Tibial nerve (tissue), 4 donors: ENCODE results near the gene TDRD9. TPM values are rescaled to one million over a fixed set of nuclear protein-coding genes. Genes with fewer than 3 reads are reported as not detected.
A peak's percentile ranks its signal among the peaks of the same experiment; 100 is the strongest.

Experiments
- DNase-seq, 2 donors: peaks; one replicate each; pipeline ENCODE4 v3.0.0-alpha.2; 2019; ENCODE audit warnings: low spot score in 2 of 2
- H3K27ac ChIP-seq, 4 donors: fragments of 200-600 bp; sonication (generic) in 3 of 4; one replicate each; pipeline ENCODE4 v1.5.1; 2017 to 2019; ENCODE audit warnings: mild to moderate bottlenecking in 1 of 4
- H3K27me3 ChIP-seq, 2 donors: fragments of 200-600 bp; sonication (generic) in 1 of 2; one replicate each; pipeline versions ENCODE4 v1.5.1 to v1.6.0; 2017 to 2019
- H3K36me3 ChIP-seq, 3 donors: fragments of 200-600 bp; sonication (generic); one replicate each; pipeline ENCODE4 v1.5.1; 2018 to 2019
- H3K4me1 ChIP-seq, 4 donors: fragments of 200-600 bp; sonication (generic) in 3 of 4; one replicate each; pipeline ENCODE4 v1.5.1; 2017 to 2019
- H3K4me3 ChIP-seq, 4 donors: fragments of 200-600 bp; sonication (generic) in 3 of 4; one replicate each; pipeline ENCODE4 v1.5.1; 2017 to 2019; ENCODE audit warnings: mild to moderate bottlenecking in 1 of 4, moderate library complexity in 1 of 4
- H3K9me3 ChIP-seq, 4 donors: fragments of 200-600 bp; sonication (generic) in 3 of 4; one replicate each; pipeline ENCODE4 v1.5.1; 2017 to 2019
- CTCF ChIP-seq, 5 experiments: fragments of 200-600 bp in 3 of 5; fragments of 450-650 bp in 2 of 5; sonication (generic) in 3 of 5; IDR thresholded peaks; one replicate each; pipeline ENCODE4 v1.5.1; 2016 to 2019; ENCODE audit warnings: antibody characterized with exemption in 5 of 5, mild to moderate bottlenecking in 3 of 5, moderate library complexity in 2 of 5
- EP300 ChIP-seq, 2 donors: sonication (generic); formaldehyde crosslinking; IDR thresholded peaks; one replicate each; pipeline ENCODE4 v1.6.1; 2017; ENCODE audit warnings: antibody characterized with exemption in 2 of 2, mild to moderate bottlenecking in 1 of 2
- POLR2A ChIP-seq, 2 donors: fragments of 450-650 bp; IDR thresholded peaks; one replicate each; pipeline ENCODE4 v1.6.1; 2017; ENCODE audit warnings: antibody characterized with exemption in 2 of 2, mild to moderate bottlenecking in 2 of 2, moderate library complexity in 2 of 2
- WGBS, 2 donors: methylation state at CpG; one replicate each; pipeline ENCODE4 v1.1.5; 2018; 5-methylcytosine and 5-hydroxymethylcytosine counted together
- total RNA-seq, 4 donors: library from RNA; depleted of rRNA; stranded (reverse); fragments of >200 nt; gene quantifications; one replicate each; pipeline ENCODE4 v1.1.0, GENCODE V29; 2016

Gene TDRD9
- total RNA-seq, 4 donors from 2014 or later: under 0.01 to 1.9 (median 1.4) TPM

DNA sequence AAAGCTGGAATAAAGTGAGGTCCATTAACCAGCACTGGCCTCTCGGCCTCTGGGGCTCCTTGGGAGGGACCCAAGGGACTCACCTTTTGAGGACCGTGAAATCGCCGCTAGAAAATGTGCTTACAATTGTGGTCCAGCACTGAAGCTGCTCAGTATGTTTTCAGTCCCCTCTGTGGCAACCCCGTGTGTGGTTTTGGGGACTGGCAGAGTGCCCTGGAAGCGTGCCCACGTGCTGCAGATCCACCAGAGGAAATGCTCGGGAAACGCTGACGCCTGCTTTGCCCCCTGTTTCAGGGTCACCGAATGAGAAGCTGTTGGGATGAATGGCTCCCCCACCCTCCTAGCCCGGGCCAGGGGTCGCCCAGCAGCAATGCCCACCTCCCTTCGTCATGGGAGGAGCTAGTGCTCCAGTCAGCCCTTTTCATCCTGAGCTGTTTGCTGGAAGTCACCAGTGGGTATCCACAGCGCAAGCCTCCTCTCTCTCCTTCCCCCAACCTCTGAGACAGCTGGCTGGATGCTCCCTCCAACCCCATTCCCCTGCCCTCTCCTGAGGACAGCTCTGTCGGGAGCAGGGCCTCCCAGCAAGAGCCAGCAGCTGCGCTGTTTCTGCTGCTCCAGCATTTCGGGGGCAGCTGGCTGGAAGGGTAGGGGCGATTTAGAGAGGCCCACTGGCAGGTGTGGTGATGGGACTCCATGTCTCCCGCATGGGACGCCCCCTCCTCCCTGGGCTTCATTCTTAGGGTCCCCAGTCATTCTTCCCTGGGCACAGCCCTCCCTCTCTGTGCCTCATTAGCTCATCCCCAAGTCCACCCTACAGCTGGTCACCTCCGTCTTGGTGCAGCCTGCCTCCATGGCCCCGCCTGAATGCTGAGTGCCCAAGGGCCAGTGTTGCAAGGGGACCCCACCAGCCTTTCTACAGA, 47.6 kb upstream of the TDRD9 start:
- Histone ChIP-seq H3K36me3 (no peaks in the 10 kb centered on the region), H3K4me1 (peaks cover 0 to 42% (median 37%) of the 10 kb centered on the region in 4 donors), H3K9me3 (no peaks in the 10 kb centered on the region), H3K4me3 (peak overlapping the region in 2 of 4 donors; percentile 14 to 42), H3K27ac (peak overlapping the region; percentile 14 to 81 (median 66)), H3K27me3 (no peaks in the 10 kb centered on the region)
- WGBS, 2 donors: 13 to 25% methylated on average over 17 to 23 of the region's 23 CpGs
- TF ChIP-seq EP300 (IDR thresholded peaks at IDR 0.05) (peak in 1 of 2 donors; percentile 42), POLR2A (IDR thresholded peaks at IDR 0.05) (no peak)
- DNase-seq: peak; percentile 82 to 83

DNA sequence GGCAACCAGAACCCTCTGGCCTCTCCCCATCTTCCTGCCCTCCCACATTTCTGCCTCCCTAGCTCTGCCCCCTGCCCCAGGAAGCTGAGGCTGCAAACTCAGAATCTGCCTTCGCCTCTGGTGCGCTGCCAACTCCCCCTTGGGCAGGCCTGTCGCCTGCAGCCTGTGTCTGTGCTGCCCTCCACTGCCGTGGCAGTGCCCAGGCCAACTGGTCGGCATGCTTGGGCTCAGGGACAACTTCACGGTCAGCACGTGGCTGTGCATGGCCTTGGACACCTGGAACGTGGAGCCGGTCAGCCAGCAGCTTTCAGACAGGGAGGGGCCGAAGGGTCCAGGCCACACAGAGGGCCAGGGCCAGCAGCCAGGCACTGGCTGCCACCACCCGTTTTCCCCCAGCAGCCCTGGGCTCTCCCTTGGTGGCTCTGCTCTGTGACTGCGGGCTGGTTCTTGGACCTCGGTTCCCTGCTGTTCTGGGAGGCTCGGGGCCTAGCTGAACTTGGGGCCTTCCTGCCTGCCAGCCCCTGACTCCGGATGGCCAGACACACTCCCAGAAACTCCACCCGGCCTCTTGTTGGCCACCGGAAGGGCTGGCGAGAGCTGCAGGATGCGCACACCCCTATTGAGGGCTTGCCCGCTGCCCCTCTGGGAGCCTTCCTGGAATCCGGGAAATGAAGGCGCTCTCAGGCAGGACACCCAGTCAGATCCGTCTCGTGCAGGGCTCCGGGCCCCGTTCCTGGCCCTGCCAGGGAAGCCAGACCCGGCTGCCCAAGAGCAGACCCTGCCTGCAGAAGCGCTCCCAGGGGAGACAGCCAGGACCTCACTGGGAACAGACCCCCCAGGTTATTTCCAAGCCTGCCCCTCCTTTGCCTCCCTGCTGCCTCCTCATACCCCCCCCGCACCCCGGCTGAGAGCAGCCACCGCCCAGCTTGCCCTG, 46.7 kb upstream of the TDRD9 start:
- DNase-seq: no peak
- Histone ChIP-seq H3K36me3 (no peaks in the 10 kb centered on the region), H3K27me3 (no peaks in the 10 kb centered on the region), H3K27ac (peak overlapping the region in 3 of 4 donors; percentile 57 to 81 (median 75)), H3K9me3 (no peaks in the 10 kb centered on the region), H3K4me1 (peaks cover 0 to 42% (median 37%) of the 10 kb centered on the region in 4 donors), H3K4me3 (no peak overlapping the region)
- TF ChIP-seq EP300 (IDR thresholded peaks at IDR 0.05) (no peak), POLR2A (IDR thresholded peaks at IDR 0.05) (no peak), CTCF (IDR thresholded peaks at IDR 0.05) (no peak)
- 53 to 62% methylated on average over 29 to 30 of the region's 31 CpGs for WGBS, 2 donors

- H3K27ac ChIP-seq: peak overlapping the region in 1 of 4 donors; percentile 81
Measured at GRCh38 chr14:103882503-103883262, 45.6 kb upstream of the TDRD9 start.

GRCh38 chr14:103883263-103883523, 45.1 kb upstream of the TDRD9 start:
- Histone ChIP-seq H3K4me3 (no peak overlapping the region), H3K4me1 (peaks cover 0 to 49% (median 37%) of the 10 kb centered on the region in 4 donors), H3K27me3 (no peaks in the 10 kb centered on the region), H3K27ac (no peak overlapping the region), H3K36me3 (no peaks in the 10 kb centered on the region), H3K9me3 (no peaks in the 10 kb centered on the region)
- WGBS, 2 donors: 90% methylated on average over 2 of the region's 3 CpGs; no CpG with 5 or more reads in 1 of the 2 donors
- TF ChIP-seq EP300 (IDR thresholded peaks at IDR 0.05) (no peak), CTCF (IDR thresholded peaks at IDR 0.05) (no peak), POLR2A (IDR thresholded peaks at IDR 0.05) (no peak)
- no peak for DNase-seq

More at GRCh38 chr14:103882503-103883262, 45.6 kb upstream of the TDRD9 start:
- WGBS, 2 donors: 70 to 91% methylated on average over 11 to 16 of the region's 20 CpGs
- H3K36me3 ChIP-seq: no peaks in the 10 kb centered on the region
- H3K4me3 ChIP-seq: no peak overlapping the region
- no peaks in the 10 kb centered on the region for H3K9me3 ChIP-seq
- H3K27me3 ChIP-seq: no peaks in the 10 kb centered on the region
- H3K4me1 ChIP-seq: peaks cover 0 to 49% (median 37%) of the 10 kb centered on the region in 4 donors
- DNase-seq: no peak
- TF ChIP-seq POLR2A (IDR thresholded peaks at IDR 0.05): no peak
- TF ChIP-seq EP300 (IDR thresholded peaks at IDR 0.05): no peak
- TF ChIP-seq CTCF (IDR thresholded peaks at IDR 0.05): no peak

DNA sequence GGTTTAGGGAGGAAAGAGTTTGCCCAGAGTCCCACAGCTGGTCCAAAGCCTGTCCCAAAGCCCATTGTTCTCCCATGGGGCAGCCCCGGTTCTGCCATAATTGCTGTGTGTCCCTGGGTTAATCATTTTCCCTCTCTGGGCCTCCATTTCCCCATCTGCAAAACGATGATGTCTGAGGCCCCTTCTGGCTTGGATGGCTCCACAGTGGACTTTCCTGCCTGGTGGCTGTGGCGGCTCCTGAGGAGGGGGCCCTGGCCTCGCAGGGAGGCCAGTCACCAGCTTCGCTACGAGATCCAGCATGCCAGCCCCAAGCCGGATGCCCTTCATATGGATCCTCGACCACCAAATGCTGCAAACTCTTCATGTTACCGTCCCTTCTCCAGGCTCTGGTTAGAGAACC, 43.4 kb upstream of the TDRD9 start:
- no peaks in the 10 kb centered on the region for H3K36me3 ChIP-seq
- H3K4me3 ChIP-seq: no peak overlapping the region
- WGBS, 2 donors: 89 to 90% methylated on average over 9 of the region's 9 CpGs
- H3K27ac ChIP-seq: no peak overlapping the region
- no peaks in the 10 kb centered on the region for H3K9me3 ChIP-seq
- TF ChIP-seq POLR2A (IDR thresholded peaks at IDR 0.05) (no peak), CTCF (IDR thresholded peaks at IDR 0.05) (no peak), EP300 (IDR thresholded peaks at IDR 0.05) (no peak)
- no peak for DNase-seq
- no peaks in the 10 kb centered on the region for H3K27me3 ChIP-seq
- H3K4me1 ChIP-seq: peaks cover 0 to 50% (median 35%) of the 10 kb centered on the region in 4 donors
